Erythroblast (primary cell): Measurements from ENCODE around the gene GLB1L.

Experiments
- DNase-seq, 2 experiments: peaks; one replicate each; lab custom pipeline; 2025; lab: John Stamatoyannopoulos, UW
- GATA1 ChIP-seq: IDR thresholded peaks from 2 replicates; pipeline ENCODE4 v1.6.1; 2011; ENCODE audit warnings: low read depth, mild to moderate bottlenecking, control low read depth, low read length, moderate library complexity
- POLR2A ChIP-seq: IDR thresholded peaks from 2 replicates; pipeline ENCODE4 v1.6.1; 2011; ENCODE audit warnings: mild to moderate bottlenecking, low read length

Gene GLB1L

DNA sequence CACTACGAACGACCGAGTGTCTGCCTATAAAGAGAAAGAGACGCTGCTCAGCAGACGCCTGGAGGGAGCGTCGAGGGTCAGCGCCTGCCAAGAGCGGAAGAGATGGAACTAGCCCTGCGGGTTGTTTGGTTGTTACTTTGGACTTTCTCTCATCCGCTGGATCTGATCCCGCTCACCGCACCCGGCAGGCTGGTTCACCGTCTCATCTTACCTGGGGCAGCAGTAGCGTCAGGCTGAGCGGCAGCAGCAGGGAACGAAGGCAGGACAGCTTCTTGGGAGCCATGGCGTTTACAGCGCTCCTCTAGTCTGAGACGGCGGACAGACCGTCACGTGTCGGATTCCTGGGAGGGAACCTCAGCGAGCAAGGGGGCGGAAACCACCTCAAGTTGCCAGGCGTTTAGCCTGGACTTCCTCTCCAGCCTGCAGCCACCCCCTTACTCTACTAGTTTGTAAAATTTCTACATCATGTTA lies 1.9 kb downstream of the GLB1L start:
- no peak for TF ChIP-seq POLR2A
- no peak for TF ChIP-seq GATA1
- no peak for DNase-seq

DNA sequence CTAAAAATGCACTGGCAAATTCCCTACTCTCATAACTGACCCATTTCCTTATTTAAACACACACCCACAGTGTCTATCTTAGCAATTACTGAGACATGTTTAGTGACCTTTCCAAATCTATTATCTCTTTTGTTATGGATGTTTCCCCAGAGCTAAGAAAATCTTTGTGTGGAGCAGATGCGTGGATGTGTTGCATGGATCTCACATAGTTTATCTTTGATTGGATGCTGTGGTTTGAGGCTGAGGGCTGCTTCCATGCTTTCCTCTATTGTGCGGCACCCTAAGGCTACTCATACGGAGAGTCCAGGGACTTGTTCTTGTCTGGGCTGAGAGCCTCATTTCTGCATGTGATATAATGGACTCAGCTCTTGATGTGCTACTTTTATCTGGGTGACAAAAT lies 10.9 kb downstream of the GLB1L start:
- DNase-seq, result no peak

DNA sequence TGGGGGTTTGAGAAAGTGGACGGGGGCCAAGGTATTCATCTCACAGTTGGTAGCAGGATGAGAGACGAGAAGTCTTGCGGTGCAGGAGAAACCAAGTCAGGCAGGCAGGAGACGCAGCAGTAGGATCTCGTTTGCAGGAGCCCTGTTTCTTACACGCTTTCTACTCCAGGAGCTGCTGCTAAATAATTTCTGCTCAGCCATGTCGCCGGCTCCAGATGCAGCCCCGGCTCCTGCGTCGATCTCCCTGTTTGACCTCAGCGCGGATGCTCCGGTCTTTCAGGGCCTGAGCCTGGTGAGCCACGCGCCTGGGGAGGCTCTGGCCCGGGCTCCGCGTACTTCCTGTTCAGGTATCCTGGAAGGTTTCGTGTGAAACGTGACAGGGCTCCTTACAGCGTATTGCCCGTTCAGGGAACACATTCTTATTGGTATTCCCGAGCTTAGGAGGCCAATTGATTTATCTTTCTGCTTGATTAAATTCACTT lies 15.1 kb downstream of the GLB1L start:
- TF ChIP-seq POLR2A, result peak; percentile 66
- no peak for TF ChIP-seq GATA1
- DNase-seq, result peak; percentile 71 to 80

More for the DNA sequence above, 10.9 kb downstream of the GLB1L start:
- TF ChIP-seq GATA1 (no peak), POLR2A (no peak)

DNA sequence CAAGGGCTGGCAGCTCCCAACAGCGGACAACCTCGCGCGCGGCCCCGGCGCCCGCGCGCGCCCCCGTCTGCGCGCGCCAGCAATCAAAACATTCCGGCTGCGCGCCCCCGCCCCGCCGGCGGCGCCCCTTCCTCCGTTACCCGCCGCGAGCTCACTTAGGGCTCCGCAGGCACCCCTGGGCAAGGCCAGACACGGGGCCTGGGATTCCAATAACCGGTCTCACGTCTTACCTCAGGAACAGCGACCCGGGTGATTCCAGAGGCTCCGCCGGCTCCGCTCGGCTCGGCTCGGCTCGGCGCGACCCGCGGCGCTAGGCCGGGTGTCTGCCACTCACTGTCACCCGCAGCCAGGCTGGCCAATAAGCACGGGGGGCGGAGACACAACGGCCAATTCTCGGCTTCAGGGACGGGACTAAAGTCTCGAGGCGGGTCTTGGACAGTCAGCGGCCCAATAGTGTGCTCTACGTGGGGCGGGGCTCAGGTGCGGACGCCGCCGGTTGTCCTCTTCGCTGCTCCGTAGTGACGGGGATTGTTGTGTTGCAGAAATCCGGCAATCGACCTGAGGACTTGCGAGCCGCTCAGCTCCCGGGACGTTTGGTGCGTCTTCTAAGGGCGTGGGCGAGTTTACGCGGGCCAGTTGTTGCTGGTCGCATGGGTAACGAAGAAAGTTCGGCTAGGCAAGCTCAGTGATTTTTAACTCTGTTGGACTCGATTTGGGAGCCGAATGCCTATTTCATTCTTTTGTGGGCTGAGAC lies 15.8 kb downstream of the GLB1L start, which contains the start of the genes ANKZF1 and ATG9A:
Gene ANKZF1 (plus strand): TSS at position 502 of the 754 bp plus-strand sequence. CDS start 452 bp downstream, outside the sequence.
Gene ATG9A (minus strand): TSS at position 332 of the 754 bp plus-strand sequence. CDS start 1,612 bp downstream, outside the sequence.
- DNase-seq, result peak; percentile 99
- TF ChIP-seq POLR2A (peak; percentile 93), GATA1 (no peak)

DNA sequence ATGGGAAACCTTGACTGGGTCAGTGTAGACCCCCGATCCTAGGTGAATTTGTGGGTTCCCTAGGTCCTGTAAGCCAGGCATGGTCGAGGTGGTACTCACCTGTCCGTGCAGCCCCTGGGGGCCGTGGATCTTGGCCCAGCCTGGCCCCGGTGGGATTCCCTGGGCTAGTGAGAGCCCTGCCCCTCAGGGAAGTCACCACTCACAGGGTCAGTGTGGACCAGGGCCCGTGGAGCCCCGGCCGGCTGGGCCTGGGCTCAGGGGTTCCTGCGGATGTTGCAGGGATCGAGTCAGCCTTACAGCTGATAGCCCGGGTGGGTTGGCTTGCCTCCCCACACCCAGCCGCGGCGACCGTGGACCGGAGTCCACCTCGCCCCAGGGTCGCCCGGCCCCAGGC lies 16.3 kb downstream of the GLB1L start:
- TF ChIP-seq POLR2A (no peak), GATA1 (no peak)
- no peak for DNase-seq

DNA sequence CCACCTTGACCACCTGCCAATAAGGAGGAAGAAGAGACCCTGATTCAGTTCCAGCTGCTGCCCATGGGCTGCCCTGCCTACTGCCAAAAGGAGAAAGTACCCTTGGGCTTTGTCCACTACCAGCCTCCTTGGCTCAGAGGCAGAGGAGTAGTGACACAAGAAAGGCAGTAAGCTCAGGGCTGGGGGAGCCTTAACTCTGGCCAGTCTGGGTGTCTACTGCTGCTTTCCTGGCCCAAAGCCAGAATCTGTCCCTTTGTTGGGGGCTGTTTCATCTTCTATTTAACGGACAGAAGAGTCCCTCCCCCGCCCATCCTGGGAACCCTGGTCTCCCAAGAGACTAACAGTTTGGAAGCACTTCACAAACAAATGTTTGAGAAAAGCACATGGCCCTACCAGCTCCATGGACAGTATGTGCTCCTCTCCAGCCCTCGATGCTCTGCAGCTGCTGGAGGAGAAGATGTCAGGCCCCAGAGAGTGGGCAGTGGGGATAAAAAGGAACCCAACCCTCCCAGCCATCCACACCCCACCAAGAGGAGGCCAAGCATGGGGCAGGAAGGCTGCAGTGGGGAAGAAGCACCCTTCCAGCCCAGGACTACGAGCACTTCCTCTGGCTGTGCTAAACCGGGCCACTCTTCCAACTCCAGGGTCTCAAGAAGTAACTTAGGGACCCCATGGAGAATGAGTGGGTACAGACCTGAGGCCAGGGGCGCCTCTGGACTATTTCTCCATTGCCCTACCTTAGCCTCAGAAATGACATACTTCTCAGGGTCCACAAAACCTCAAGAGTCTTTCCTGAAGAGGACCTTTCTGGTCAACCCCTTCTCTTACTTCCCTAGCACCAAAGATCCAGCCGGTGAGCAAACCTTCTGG lies 17.0 kb downstream of the GLB1L start:
- DNase-seq, result peak; percentile 50 to 64
- TF ChIP-seq GATA1 (no peak), POLR2A (no peak)

DNA sequence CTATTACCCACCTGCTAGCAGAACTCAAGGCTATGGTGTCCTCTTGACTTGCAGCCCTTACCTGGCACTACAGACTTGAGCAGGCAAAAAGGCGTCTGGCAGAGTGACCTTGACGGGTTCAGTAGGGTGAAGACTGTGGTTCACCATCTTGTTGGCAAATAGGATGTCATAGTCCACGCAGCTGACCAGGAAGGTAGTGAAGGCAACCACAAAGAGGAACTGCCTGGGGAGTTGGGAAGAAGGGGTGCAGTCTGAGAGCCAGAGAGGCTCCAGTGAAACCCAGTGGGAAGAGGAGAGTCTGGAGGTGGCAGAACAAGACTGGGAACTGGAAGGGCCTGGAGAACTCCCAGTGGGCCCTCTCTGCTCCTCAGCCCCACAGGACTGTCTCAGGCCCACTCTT lies 19.9 kb downstream of the GLB1L start:
- DNase-seq, result no peak
- TF ChIP-seq POLR2A, result no peak
- no peak for TF ChIP-seq GATA1

DNA sequence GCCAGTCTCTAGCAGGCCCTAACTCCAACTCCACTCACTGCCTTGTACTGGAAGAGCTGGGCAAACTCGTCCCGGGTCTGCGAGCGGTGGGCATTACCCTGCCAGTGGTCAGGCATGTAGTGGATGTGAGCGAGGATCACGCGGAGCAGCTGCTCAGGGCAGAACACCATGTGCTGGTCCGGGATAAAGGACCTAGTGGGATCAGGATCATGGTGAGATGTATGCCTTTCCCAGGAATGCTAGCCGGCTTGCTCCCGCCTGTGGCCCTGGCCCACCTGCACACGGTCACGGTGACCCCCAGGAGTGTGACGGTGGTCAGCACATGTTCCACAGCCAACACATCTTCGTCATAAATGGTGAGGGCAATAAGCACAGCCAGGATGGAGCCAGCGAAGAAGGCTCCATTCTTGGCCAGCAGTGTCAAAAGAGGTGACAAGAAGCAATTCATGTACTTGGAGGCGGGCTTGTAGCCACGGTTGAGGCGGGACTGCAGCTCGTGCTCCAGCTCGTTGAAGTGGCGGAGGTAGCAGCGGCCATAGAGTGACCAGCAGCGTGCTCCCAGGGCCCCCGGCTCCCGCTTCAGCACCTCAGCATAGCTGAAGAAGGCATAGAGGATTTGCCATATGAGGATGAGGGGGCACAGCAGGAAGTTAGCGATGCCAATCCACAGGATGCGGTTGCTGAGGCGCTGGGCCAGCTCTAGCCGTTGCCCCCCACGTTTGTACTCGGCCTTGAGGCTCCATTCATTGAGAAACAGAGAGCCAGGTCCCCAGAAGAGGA lies 21.2 kb downstream of the GLB1L start:
- TF ChIP-seq POLR2A (no peak), GATA1 (no peak)
- DNase-seq, result no peak

DNA sequence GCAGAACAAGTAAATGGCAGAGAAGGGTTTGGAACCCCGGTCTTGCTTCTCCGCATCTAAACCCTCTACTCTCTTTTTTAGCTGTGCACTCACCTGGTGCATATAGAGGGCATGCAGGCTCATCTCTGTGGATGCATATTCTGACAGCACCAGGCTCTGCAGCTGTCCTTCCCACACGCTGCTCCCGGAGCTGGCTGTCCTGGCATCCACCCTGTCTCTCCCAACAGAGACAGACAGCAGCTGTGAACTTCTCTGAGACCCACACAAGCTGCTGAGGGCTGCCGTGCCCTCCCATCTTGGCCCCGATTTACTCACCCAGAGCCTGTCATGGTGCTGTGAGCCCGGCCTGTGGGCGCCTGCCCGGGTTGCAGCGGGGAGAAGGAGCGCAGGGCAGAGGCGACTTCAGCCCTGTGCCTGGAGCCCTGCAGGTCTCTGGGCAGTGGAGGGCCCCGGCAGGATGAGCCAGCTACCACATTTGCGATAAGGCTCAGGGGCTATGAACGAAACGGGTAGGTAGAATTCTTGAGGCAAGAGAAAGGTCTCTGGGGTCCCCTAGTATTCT lies 23.2 kb downstream of the GLB1L start:
- no peak for TF ChIP-seq GATA1
- TF ChIP-seq POLR2A, result no peak
- no peak for DNase-seq

DNA sequence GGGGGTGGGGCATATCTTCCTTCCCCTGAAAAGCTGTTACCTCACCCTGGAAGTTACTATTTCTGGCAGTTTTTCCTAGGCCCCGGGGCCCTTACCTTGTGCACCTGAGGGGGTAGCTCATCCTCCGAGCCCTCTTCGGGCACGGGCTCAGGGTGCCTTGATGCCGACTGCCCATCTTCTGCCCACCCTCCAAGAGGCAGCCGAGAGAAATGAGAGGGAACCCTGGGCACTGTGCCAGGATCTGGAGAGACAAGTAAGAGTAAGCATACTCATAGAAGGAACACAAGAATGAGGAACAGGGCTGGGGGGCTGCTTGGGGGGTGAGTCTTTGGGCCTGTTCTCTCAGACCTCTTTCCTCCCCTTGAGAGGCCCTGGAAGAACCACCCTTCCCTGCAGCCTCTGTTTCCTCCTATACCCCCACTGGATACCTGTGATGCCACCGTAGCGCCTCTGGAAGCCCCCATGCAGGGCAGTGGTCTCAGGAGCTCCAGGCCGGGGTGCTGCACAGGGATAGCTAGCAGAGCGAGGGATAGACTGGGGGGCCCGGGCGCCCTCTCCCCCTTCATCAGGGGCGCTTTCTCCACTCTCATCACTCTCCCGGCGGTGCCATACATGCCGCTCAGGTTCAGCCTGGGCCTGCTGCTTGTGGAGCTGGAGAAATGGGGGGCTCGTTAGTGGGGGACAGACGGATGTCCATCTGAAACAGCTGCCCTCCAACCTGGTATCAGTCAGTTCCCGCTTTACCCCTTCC lies 24.4 kb downstream of the GLB1L start:
- peak in 1 of 2 experiments; percentile 60 for DNase-seq
- TF ChIP-seq POLR2A, result no peak
- no peak for TF ChIP-seq GATA1

DNA sequence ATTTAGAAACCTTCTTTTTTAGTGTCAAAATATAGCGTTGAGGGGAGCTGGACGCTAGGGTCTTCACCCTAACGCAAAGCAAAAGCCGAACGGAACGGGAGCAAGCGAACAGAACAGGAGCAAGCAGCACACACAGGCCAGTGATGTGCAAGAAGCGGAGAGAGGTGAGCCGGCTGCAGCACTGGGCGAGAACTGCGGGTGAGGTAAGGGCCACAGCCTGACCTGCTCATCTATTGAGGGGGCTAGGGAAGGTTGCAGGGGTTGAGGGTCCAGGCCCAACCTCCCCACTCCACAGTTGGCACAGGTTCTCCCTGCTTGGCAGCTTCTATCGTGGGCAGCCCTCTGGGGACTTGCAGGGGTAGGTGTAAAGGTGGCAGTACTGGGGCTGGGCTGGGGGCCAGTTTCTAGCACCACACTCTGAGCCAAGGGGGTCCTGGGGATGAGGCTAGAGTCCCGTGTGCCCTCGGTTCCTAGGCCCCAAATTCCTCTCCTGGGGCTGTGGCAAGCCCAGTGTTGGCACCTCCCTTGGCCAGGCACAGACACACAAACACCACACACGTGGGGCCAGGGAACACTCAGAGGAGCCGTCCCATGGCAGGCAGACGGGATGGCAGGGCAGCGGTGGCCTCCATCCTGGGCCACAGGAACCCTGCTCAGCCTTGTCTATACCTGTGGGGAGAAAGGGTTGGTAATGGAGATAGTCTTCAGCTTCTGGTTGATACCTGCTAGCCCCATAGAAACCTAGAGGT lies 25.3 kb downstream of the GLB1L start:
- DNase-seq, result no peak
- TF ChIP-seq POLR2A (no peak), GATA1 (no peak)
